Measurements from ENCODE around the gene SNX6.
A peak's percentile ranks its signal among the peaks of the same experiment; 100 is the strongest.
"Not testable (repeated sequence)": the region's sequence is repeated elsewhere in the genome, so short reads cannot be mapped to it uniquely, and the experiment has no call there.

Gene SNX6

DNA sequence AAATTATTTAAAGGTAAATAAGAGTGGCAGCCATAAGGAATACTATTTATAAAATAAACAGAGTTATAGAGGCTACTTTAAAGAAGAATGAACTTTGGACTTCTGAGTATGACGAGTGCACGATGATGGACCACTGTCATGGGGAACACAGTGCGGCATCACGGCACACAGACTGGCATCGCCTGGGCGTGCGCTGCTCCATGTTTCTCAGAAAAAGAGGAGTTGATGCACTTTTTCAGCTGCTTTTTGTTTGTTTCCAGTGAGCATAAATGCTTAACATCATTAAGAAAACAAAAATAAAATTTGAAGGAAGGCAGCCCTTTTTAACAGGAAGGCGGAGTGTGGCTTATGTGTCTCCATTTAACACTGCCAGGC is 67.2 kb downstream of the SNX6 start:
- DNase-seq (ENCODE audit: low read depth in 2 of 2), result no peak

GRCh38 chr14:34562037-34562775 is 67.7 kb downstream of the SNX6 start:
- DNase-seq (ENCODE audit: low read depth in 2 of 2), result not testable (repeated sequence)

GRCh38 chr14:34556498-34556829 is 73.5 kb downstream of the SNX6 start:
- DNase-seq (ENCODE audit: low read depth in 2 of 2), result not testable (repeated sequence)

GRCh38 chr14:34555583-34556497 is 74.1 kb downstream of the SNX6 start:
- DNase-seq (ENCODE audit: low read depth in 2 of 2), result not testable (repeated sequence)

DNA sequence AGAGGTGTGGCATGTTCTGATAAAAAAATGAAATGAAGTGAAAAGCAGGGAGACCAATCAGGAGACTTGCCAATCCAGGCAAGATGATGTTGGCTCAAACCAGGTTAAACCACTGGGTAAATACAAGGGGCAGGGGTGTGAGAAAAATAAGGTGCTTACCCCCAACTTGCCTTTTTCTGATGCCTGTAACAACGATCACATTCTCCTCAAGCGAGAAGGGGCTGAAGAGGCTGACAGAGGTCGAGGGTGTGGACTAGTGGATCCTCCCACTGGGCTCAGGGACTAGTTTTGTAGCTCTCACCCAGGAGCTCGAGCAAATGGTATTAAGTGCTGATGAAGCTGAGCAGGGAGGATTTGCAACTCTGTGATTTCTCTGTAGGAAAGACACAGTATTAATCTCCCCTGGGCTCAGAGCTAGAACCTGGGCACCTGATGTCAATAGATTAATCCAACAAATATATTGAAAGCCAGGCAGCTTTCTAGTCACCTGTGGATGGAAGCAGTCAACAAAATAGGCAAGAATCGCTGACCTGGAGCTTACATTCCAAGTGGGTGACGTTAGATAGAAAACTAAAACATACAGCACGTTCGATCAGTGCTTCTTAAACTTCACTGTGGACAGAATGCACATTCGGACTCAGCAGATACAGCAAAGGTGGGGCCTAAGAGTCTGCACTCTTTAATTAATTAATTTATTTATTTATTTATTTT is 75.3 kb downstream of the SNX6 start:
- no peak for DNase-seq (ENCODE audit: low read depth in 2 of 2)

DNA sequence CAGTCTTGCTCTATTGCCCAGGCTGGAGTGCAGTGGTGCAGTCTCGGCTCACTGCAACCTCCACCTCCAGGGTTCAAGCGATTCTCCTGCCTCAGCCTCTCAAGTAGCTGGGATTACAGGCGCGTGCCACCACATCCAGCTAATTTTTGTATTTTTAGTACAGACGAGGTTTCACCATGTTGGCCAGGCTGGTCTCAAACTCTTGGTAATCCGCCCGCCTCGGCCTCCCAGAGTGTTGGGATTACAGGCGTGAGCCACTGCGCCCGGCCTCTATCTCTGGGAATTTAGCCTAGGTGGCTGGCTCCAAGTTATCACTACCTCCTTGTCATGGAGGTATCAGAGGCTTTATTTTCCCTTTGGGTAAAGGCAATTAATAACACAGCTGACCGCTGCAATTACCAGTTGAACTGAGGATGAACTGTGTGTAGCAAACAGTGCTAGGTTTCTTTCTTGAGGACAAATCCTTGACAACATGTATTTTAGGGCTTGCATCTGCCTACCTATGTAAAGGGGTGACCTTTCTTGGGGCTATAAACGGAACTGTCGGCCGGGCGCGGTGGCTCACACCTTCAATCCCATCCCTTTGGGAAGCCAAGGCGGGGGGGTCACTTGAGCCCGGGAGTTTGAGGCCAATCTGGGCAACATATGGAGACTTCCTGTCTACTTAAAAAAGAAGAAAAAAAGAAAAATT is 80.5 kb downstream of the SNX6 start:
- DNase-seq (ENCODE audit: low read depth in 2 of 2), result not testable (repeated sequence)

GRCh38 chr14:34548472-34548981 is 81.4 kb downstream of the SNX6 start:
- DNase-seq (ENCODE audit: low read depth in 2 of 2), result no peak

DNA sequence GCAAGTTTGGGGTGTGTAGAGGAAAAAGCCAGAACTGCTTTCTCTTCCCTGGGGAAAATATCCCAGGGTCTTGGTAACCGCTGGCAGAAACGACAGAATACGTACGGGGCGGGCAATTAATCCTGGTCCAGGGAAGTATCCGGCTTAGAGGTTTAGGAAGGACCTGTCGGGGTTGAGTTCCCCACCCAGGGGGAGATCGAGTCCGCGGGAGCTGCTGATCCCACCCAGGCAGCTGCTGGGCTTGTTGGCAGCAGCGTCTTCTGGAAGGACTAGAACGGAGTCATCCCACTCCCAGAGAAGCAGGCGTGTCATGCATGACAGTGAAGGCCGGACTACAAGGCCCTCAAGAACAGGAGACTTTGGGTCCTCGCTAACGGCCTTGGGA is 82.8 kb downstream of the SNX6 start:
- DNase-seq (ENCODE audit: low read depth in 2 of 2), result not testable (repeated sequence)

DNA sequence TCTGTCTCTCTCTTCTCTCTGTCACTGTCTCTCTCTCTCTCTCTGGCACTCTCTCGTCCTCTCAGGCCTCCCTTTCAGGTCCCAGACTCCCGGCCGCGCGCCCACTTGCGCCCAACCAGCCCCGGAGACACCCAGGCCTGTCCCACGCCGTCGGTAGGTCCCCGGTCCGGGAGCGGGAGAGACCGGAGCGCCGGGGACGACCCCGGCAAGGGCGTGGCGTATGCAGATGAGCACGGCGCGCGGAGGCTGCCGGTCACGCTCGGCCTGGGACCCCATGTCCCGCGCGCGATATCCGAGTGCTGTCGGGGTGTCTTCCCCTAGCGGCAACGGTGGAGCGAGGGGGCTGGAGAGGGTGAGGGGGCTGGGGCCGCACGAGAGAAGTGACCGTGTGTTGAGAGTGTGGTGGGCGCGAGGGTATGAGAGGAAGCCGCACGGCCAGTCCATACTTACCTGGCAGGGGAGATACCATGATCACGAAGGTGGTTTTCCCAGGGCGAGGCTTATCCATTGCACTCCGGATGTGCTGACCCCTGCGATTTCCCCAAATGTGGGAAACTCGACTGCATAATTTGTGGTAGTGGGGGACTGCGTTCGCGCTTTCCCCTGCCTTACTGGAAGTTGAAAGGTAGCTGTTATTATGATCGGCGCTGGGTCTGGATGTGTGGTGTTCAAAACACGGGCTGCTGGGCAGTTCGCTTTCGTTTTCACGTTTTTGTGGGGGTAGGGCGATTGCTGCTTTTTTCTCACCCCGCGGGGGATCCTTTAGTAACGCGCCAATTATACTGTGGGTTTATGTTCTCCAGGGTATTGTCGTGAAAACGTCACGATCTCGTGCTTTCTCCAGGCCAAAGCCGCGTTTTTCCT is 83.4 kb downstream of the SNX6 start:
- not testable (repeated sequence) for DNase-seq (ENCODE audit: low read depth in 2 of 2)

- DNase-seq (ENCODE audit: low read depth in 2 of 2), result not testable (repeated sequence)
Measured at GRCh38 chr14:34540181-34541059, 89.5 kb downstream of the SNX6 start.

- DNase-seq (ENCODE audit: low read depth in 2 of 2), result peak; percentile 85 to 89
Measured at GRCh38 chr14:34539407-34540180, 90.4 kb downstream of the SNX6 start, which contains the start of gene EAPP. Gene EAPP, minus strand, starts transcription at chr14:34539701. Its CDS starts 73 bp downstream, at chr14:34539628.

DNA sequence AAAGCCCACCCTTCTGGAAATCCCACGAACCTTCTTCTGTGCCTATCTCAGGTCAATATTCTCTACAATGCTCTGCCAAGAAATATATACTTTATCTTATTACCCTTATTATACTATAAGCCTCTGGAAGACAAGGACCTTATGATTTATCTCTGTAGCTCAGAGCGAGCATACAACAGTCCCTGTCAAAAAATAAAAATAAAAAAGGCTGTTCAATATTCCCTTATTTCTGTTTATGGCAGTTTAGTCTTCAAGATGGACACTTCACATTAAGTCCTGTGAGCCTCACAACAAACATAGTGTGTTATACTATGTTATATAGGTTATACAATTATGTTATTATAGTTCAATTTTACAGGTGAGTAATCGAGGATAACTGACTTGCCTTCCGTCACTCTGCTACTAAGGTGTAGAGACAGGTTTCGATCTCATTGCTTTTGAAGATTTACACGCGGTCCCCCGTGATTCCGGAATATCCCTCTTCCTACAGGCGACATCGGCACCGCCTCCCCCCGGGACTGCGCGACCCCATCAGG is 91.0 kb downstream of the SNX6 start:
- DNase-seq (ENCODE audit: low read depth in 2 of 2), result no peak

GRCh38 chr14:34538096-34538495 is 91.9 kb downstream of the SNX6 start:
- DNase-seq (ENCODE audit: low read depth in 2 of 2), result not testable (repeated sequence)

DNA sequence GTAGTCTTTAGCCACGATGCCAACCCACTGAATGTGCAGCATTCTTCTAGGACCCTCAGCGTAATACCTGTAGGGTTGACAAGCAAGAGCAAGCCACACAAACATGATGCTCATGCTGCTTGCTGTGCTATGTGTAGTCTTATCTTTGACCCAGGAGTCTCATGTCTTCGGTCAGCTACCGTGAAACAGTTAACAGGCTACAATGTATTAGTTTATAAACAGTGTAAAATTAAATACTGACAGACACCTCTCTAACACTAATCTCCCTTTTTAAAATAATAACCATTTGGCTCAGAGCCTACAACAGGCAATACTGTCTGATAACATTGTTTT is 92.3 kb downstream of the SNX6 start:
- DNase-seq (ENCODE audit: low read depth in 2 of 2), result no peak

GRCh38 chr14:34536951-34537676 is 92.8 kb downstream of the SNX6 start:
- DNase-seq (ENCODE audit: low read depth in 2 of 2), result no peak

GRCh38 chr14:34527591-34527990 is 102.4 kb downstream of the SNX6 start:
- DNase-seq (ENCODE audit: low read depth in 2 of 2), result no peak

DNA sequence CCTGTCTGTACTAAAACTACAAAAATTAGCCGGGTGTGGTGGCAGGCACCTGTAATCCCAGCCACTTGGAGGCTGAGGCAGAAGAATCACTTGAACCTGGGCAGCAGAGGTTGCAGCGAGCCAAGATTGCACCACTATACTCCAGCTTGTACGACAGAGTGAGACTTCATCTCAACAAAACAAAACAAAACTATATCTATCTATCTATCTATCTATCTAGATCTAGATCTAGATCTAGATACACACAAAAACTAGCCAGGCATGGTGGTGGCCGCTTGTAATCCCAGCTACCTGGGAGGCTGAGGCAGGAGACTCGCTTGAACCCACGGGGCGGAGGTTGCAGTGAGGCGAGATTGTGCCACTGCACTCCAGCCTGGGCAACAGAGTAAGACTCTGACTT is 105.7 kb downstream of the SNX6 start:
- not testable (repeated sequence) for DNase-seq (ENCODE audit: low read depth in 2 of 2)

- no peak for DNase-seq (ENCODE audit: low read depth in 2 of 2)
Measured at GRCh38 chr14:34522496-34522895, 107.5 kb downstream of the SNX6 start.

All from stimulated activated CD8-positive, alpha-beta memory T cell treated with anti-CD3 and anti-CD28 coated beads, Interleukin-7, amount 100 ng/mL, for 1 hour (primary cell).